WERI-Rb-1 (cell line): Measurements from ENCODE around the gene TMEM229A.

Experiments
- DNase-seq: peaks from one replicate; pipeline ENCODE4 v3.0.0-alpha.2; 2020
- H3K27ac ChIP-seq: fragments of 250-450 bp; sonication (Bioruptor Pico); 2 replicates; pipeline ENCODE4 v1.5.1; 2020; ENCODE audit warnings: mild to moderate bottlenecking, moderate library complexity
- H3K27me3 ChIP-seq: fragments of 250-450 bp; sonication (Bioruptor Pico); 2 replicates; pipeline ENCODE4 v1.5.1; 2021; ENCODE audit warnings: mild to moderate bottlenecking, low read depth, moderate library complexity; ENCODE audit not compliant: insufficient read depth, severe bottlenecking
- H3K36me3 ChIP-seq: fragments of 250-450 bp; sonication (Bioruptor Pico); 2 replicates; pipeline ENCODE4 v1.5.1; 2020; ENCODE audit warnings: mild to moderate bottlenecking, moderate library complexity
- H3K4me3 ChIP-seq: 2 replicates; pipeline ENCODE4 v1.5.1; 2011; ENCODE audit warnings: low read depth, mild to moderate bottlenecking, control low read depth, low read length
- H3K9me3 ChIP-seq: fragments of 250-450 bp; sonication (Bioruptor Pico); 2 replicates; pipeline ENCODE4 v1.5.1; 2021; ENCODE audit warnings: mild to moderate bottlenecking, moderate library complexity; ENCODE audit not compliant: severe bottlenecking
- TF ChIP-seq, protein P1 (sequence below): IDR thresholded peaks from 2 replicates; pipeline ENCODE4 v1.5.1; 2011; ENCODE audit warnings: low read depth, mild to moderate bottlenecking, control low read depth, inconsistent platforms, low read length

TMEM229A gene

DNA sequence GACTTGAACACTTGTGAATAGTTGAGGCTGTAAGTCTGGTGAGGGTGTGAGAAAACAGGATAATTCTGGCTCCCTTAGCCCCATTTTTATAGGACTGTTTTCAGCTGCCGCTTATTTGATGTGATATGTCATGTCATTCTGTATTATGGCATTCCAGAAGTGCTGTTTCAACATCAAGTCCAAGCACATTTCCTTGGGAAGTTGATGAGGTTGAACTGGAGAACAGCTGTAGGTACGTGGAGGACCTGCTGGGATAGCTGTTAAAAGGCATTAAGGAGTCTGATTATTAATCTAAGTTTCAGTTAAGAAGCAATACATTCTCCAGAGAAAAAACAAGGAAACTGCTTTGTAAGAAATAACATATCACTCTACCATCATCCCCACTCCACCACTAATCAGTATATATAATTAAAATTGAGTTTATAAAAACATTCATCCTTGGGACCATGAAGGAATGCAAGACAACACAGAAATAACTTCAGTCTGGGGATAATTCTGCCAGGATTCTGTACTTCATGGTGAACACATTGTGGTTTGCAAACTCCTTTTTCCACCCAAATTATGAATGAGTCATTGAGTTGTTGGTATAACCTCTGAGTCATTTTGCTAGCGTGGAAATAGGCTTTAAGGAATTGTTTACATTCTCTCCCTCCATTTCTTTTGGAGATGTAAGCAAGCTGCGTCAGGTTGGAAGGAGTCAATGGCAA is 39.9 kb upstream of the TMEM229A start:
- no peak for DNase-seq
- Histone ChIP-seq H3K27ac (no peak overlapping the region), H3K27me3 (no peaks in the 10 kb centered on the region), H3K9me3 (no peaks in the 10 kb centered on the region), H3K36me3 (no peaks in the 10 kb centered on the region), H3K4me3 (no peak overlapping the region)
- TF ChIP-seq, protein P1, sequence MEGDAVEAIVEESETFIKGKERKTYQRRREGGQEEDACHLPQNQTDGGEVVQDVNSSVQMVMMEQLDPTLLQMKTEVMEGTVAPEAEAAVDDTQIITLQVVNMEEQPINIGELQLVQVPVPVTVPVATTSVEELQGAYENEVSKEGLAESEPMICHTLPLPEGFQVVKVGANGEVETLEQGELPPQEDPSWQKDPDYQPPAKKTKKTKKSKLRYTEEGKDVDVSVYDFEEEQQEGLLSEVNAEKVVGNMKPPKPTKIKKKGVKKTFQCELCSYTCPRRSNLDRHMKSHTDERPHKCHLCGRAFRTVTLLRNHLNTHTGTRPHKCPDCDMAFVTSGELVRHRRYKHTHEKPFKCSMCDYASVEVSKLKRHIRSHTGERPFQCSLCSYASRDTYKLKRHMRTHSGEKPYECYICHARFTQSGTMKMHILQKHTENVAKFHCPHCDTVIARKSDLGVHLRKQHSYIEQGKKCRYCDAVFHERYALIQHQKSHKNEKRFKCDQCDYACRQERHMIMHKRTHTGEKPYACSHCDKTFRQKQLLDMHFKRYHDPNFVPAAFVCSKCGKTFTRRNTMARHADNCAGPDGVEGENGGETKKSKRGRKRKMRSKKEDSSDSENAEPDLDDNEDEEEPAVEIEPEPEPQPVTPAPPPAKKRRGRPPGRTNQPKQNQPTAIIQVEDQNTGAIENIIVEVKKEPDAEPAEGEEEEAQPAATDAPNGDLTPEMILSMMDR = no peak

DNA sequence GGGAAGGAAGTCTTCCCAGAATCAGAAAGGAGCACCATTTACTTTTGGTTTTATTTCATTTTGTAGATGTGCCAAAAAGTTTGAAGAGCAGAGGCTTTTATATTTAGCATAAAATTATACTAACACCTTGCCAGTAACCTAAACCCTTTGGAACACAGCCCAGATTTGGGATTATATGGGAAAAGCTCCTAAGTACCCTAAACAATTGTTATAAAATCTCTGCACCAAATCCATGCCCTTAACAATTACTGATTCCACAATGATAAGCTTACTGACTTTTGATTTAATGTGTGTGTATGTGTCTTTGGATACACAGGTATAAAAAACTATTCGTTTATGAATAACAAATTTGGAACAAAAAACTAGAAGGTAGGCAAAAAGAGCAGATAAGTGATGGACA is 39.0 kb upstream of the TMEM229A start:
- TF ChIP-seq, protein P1 = no peak
- Histone ChIP-seq H3K27ac (no peak overlapping the region), H3K4me3 (no peak overlapping the region), H3K36me3 (no peaks in the 10 kb centered on the region), H3K27me3 (no peaks in the 10 kb centered on the region), H3K9me3 (no peaks in the 10 kb centered on the region)
- DNase-seq = no peak

DNA sequence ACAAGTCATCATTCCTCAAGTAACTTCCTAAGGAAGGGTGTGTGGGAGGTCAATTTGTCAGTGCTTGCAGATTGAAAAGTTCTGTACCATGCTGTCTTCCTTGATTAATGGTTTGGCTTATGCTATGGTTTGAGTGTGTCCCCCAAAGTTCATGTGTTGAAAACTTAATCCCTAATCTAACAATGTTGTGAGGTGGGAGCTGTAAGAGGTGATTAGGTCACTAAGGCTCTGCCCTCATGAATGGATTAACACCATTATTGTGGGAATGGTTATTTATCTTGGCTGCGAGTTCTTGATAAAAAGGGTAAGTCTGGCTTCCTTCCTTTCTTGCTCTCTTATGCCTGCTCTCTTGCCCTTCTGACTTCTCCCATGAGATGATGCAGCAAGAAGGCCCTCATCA is 29.3 kb upstream of the TMEM229A start:
- H3K27ac ChIP-seq = no peak overlapping the region
- H3K4me3 ChIP-seq = no peak overlapping the region
- no peaks in the 10 kb centered on the region for H3K9me3 ChIP-seq
- H3K36me3 ChIP-seq = no peaks in the 10 kb centered on the region
- DNase-seq = no peak
- TF ChIP-seq, protein P1 = no peak
- no peaks in the 10 kb centered on the region for H3K27me3 ChIP-seq

DNA sequence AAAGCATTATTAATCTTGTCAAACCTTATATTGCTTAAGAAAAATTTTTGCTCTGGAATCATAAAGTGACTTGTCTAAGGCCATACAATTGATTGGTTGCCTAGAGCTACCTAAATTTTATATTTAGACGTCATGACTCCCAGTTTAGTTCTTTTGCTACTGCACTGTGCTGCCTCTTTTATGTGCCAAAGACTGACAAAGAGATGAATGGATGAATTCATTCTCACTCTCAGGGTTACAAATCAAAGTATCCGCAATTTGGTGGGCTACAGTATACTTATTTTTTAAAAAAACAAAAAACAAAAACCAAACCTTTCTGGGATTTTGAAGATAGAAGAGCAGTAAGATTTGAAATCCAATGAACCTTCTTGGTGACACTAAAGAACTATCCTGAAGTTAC is 27.7 kb upstream of the TMEM229A start:
- Histone ChIP-seq H3K9me3 (no peaks in the 10 kb centered on the region), H3K4me3 (no peak overlapping the region), H3K27me3 (no peaks in the 10 kb centered on the region), H3K36me3 (no peaks in the 10 kb centered on the region), H3K27ac (no peak overlapping the region)
- DNase-seq = no peak
- TF ChIP-seq, protein P1 = no peak

DNA sequence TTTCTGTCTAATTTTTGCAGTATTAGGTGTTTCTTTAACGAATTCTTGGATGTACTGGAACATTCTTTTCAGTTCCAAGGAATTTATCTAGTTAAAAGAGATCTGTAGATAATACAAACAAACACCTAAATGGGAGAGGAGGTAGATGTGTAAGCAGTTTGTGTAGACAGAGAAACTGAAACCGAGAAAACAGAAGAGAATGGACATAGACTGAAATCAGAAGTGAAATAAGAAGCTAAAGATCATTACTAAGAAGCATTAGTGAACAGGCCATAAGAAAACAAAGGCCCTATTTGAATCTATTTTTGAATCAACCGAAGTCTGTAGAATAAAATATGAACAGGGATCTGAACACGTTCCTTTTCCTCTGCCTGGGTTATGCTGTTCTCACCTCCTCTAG is 26.5 kb upstream of the TMEM229A start:
- no peak overlapping the region for H3K27ac ChIP-seq
- TF ChIP-seq, protein P1 = no peak
- DNase-seq = no peak

DNA sequence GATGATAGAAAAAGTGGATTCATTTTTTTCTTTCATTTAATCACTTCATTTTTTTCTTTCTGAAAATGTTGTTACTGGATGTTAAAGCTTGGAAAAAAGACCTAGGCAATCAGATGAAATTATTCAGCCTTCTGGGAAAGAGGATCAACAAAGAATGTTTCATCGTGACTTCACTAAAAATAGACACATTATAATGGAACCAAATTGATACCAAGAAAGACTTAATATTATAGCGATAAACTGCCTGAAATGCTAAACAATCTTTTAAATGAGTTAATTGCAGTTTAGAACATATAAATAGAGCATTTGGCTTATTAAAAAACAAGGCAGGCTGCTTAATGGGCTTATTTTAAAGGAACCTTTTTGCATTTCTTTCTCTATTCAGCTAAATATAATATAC is 25.6 kb upstream of the TMEM229A start:
- Histone ChIP-seq H3K9me3 (no peaks in the 10 kb centered on the region), H3K4me3 (no peak overlapping the region), H3K36me3 (no peaks in the 10 kb centered on the region), H3K27ac (no peak overlapping the region), H3K27me3 (no peaks in the 10 kb centered on the region)
- no peak for DNase-seq
- TF ChIP-seq, protein P1 = no peak

More for the DNA sequence above, 26.5 kb upstream of the TMEM229A start:
- Histone ChIP-seq H3K36me3 (no peaks in the 10 kb centered on the region), H3K27me3 (no peaks in the 10 kb centered on the region), H3K4me3 (no peak overlapping the region), H3K9me3 (no peaks in the 10 kb centered on the region)
